A549 treated with Hydrocortisone at 1 μM for 4 hours (cell line): ENCODE results near the gene PRDX6. TPM values are rescaled to one million over a fixed set of nuclear protein-coding genes. Genes with fewer than 3 reads are reported as not detected.

Experiments
- total RNA-seq: library from RNA; stranded (reverse); fragments of 200-300 nt; extraction: Qiagen RNA extraction; gene quantifications from 5 replicates; pipeline ENCODE4 v1.2.3, GENCODE V29; 2022

The PRDX6 gene
- 305 to 365 TPM (median 349 TPM) in 5 replicates for total RNA-seq

DNA sequence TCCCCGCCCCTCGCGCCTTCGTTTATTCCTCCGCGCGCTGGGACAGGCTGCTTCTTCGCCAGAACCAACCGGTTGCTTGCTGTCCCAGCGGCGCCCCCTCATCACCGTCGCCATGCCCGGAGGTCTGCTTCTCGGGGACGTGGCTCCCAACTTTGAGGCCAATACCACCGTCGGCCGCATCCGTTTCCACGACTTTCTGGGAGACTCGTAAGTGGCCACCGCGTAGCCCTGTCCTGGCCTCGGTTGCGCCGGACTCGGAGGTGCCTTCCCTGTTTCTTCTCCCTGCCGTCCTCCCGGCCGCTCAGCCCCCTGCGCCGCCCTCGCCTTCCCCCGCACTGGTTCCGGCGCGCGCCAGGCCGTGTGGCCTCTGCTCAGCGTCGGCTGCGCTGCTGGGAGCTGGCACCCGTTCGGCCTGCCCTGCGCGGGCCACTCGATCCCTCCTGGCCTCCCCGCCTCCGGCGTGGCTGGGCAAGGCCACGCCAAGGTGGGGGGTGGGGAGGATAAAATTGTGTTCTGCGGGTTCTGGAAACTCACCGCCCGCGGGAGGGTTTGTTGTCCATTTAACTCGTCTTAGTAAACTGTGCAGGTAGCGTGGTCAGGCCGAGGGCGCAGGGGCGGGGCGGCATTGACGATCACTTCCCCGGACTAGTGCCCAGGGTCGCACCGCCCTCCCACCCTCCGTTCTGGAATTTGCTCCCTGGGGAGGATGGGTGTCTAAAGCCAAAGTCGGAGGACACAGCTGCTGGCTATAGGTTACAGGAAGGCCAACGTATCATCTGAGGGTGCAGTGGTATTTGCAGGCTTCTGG is at the start of gene PRDX6:
PRDX6 (plus strand) TSS at position 50 of the 808 bp plus-strand sequence; CDS start at position 113, 63 bp downstream.

Other genes with a start within 250 kb of the PRDX6 start
- not detected in 5 replicates for gene SLC9C2, start 125.7 kb downstream of the PRDX6 start, total RNA-seq
- gene TEX50, start 158.0 kb downstream of the PRDX6 start, total RNA-seq: not detected in 5 replicates
- 0.13 to 0.24 TPM (median 0.14 TPM) in 5 replicates for gene ANKRD45, start 192.5 kb downstream of the PRDX6 start, total RNA-seq
- gene KLHL20, start 237.6 kb downstream of the PRDX6 start, total RNA-seq: 11.3 to 19.9 TPM (median 12.9 TPM) in 5 replicates